Progenitor cell of endocrine pancreas (in vitro differentiated cells): Measurements from ENCODE around the gene DENND10. TPM values are rescaled to one million over a fixed set of nuclear protein-coding genes. Genes with fewer than 3 reads are reported as not detected.
A peak's percentile ranks its signal among the peaks of the same experiment; 100 is the strongest.

Experiments
- DNase-seq: peaks from one replicate; pipeline ENCODE4 v3.0.0; 2021; ENCODE audit warnings: low spot score; ENCODE audit not compliant: unreplicated experiment
- H3K27ac Mint-ChIP-seq: 2 replicates; pipeline ENCODE4 v1.8.0; 2021; ENCODE audit warnings: mild to moderate bottlenecking, moderate library complexity, mixed read lengths
- H3K27me3 Mint-ChIP-seq: 2 replicates; pipeline ENCODE4 v1.8.0; 2021; ENCODE audit warnings: mixed read lengths
- H3K36me3 Mint-ChIP-seq: 2 replicates; pipeline ENCODE4 v1.8.0; 2022; ENCODE audit warnings: mixed read lengths; ENCODE audit not compliant: insufficient read depth
- H3K4me1 Mint-ChIP-seq: 2 replicates; pipeline ENCODE4 v1.8.0; 2021; ENCODE audit warnings: low read depth, mixed read lengths
- H3K4me3 Mint-ChIP-seq: 2 replicates; pipeline ENCODE4 v1.8.0; 2021; ENCODE audit warnings: low read depth, mild to moderate bottlenecking, moderate library complexity, mixed read lengths
- H3K9me3 Mint-ChIP-seq: 2 replicates; pipeline ENCODE4 v1.8.0; 2021; ENCODE audit warnings: low read depth, mixed read lengths
- CTCF ChIP-seq: fragments of 200-600 bp; sonication (generic); IDR thresholded peaks from one replicate; pipeline ENCODE4 v1.5.0; 2021; ENCODE audit warnings: antibody characterized with exemption, mild to moderate bottlenecking; ENCODE audit not compliant: unreplicated experiment
- total RNA-seq: library from RNA; stranded (reverse); gene quantifications from 2 replicates; pipeline ENCODE4 v1.2.1, GENCODE V29; 2021

The DENND10 gene
- total RNA-seq, 1 donor from 2014 or later, result 48.5 TPM

GRCh38 chr10:119159332-119159731 is 55.4 kb downstream of the DENND10 start:
- no peak for TF ChIP-seq CTCF
- peaks cover 12% of the 10 kb centered on the region for H3K4me1 Mint-ChIP-seq
- no peak overlapping the region for H3K4me3 Mint-ChIP-seq
- no peaks in the 10 kb centered on the region for H3K9me3 Mint-ChIP-seq
- no peak for DNase-seq
- no peak overlapping the region for H3K27ac Mint-ChIP-seq
- H3K36me3 Mint-ChIP-seq, result peaks cover 6% of the 10 kb centered on the region
- no peaks in the 10 kb centered on the region for H3K27me3 Mint-ChIP-seq

DNA sequence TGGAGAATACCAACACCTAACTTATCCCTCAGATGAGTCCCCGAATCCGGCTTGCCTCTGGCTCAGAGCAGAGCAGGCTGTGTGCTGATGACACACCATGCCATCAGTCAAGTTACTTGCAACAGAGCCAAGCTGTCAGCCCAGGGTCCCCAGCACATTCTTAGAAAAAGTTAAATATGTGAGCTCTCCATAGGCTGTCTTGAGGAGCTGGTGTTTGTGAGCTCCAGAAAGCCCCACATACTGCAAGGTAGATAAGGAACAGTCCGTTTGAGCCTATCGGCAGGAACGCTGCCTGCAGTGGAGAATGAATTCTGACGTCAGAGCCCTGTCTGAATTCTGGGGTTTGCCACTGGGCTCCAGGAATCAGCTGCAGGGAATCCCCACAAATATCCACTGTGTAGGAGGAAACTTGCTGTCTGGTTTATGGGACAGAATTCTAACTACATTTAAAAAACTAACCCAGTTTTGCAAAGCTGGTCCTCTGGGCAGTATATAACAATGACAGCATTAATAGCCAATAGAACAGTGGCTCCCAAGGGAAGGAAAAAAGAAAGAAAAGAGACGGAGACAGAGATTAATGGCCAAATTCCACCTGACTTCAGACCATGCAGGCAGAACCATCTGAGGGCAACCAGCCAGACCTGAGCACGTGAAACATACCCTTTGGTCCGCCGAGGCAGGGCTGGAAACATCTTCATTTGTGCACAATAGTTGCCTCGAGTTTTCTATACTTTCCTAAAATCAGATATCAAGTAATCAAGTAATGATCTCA is 58.0 kb downstream of the DENND10 start:
- Mint-ChIP-seq H3K4me3 (no peak overlapping the region), H3K4me1 (peaks cover 18% of the 10 kb centered on the region), H3K9me3 (no peaks in the 10 kb centered on the region), H3K27me3 (no peaks in the 10 kb centered on the region), H3K36me3 (peaks cover 3% of the 10 kb centered on the region), H3K27ac (peak overlapping the region; percentile 13)
- no peak for DNase-seq
- TF ChIP-seq CTCF, result no peak

- peaks cover 3% of the 10 kb centered on the region for H3K36me3 Mint-ChIP-seq
Measured at GRCh38 chr10:119162452-119163092, 58.7 kb downstream of the DENND10 start.

GRCh38 chr10:119165171-119166117 is 61.5 kb downstream of the DENND10 start, which contains the start of gene SFXN4:
TSS of gene SFXN4 (minus strand) at chr10:119165714. CDS start at chr10:119165647, 67 bp downstream.
- peak; percentile 62 for DNase-seq
- TF ChIP-seq CTCF, result no peak
- peak within 1 kb of the TSS; percentile 95 for H3K27ac Mint-ChIP-seq
- H3K9me3 Mint-ChIP-seq, result no peaks in the 10 kb centered on the region
- peak within 1 kb of the TSS; percentile 81 for H3K4me3 Mint-ChIP-seq
- no peaks in the 10 kb centered on the region for H3K27me3 Mint-ChIP-seq
- H3K36me3 Mint-ChIP-seq, result peaks cover 16% of the 10 kb centered on the region
- H3K4me1 Mint-ChIP-seq, result peaks cover 18% of the 10 kb centered on the region

More at GRCh38 chr10:119162452-119163092, 58.7 kb downstream of the DENND10 start:
- no peak for DNase-seq
- Mint-ChIP-seq H3K4me3 (no peak overlapping the region), H3K4me1 (peaks cover 18% of the 10 kb centered on the region), H3K27ac (peak overlapping the region; percentile 13), H3K27me3 (no peaks in the 10 kb centered on the region), H3K9me3 (no peaks in the 10 kb centered on the region)
- no peak for TF ChIP-seq CTCF

DNA sequence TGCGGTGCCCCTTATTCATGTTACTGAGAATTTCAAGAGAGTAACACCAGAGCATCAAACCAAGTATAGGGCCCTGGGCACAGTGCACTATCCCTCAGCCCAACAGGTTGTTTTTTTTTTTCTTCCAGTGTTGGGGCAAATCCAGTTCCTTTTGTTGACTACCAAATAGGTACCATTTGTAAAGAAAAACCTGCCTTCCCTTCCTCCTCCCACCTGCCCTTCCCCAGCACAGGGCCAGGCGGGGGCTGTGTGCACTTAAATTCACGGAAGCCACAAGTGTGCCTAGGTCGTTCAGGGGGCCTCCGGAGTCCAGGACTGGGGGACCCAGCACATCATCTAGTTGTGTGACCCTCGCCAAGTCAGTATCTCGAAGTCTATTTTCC is 62.2 kb downstream of the DENND10 start:
- Mint-ChIP-seq H3K27me3 (no peaks in the 10 kb centered on the region), H3K4me3 (peak overlapping the region; percentile 81), H3K36me3 (peaks cover 16% of the 10 kb centered on the region), H3K9me3 (no peaks in the 10 kb centered on the region), H3K4me1 (peaks cover 18% of the 10 kb centered on the region), H3K27ac (peak overlapping the region; percentile 95)
- no peak for DNase-seq
- no peak for TF ChIP-seq CTCF
